KMS-11 (cell line): ENCODE data around the gene FNDC3B.
"Not testable (repeated sequence)": the region's sequence is repeated elsewhere in the genome, so short reads cannot be mapped to it uniquely, and the experiment has no call there.

Source experiments
- H2AFZ ChIP-seq: fragments of 200-600 bp; sonication (generic); 2 replicates; pipeline ENCODE4 v1.6.1; 2016; ENCODE audit warnings: antibody characterized with exemption, mixed run types, low read depth
- H3K27ac ChIP-seq: fragments of 200-600 bp; sonication (generic); 2 replicates; pipeline ENCODE4 v1.6.1; 2016; ENCODE audit warnings: mild to moderate bottlenecking, mixed run types
- H3K27me3 ChIP-seq: fragments of 200-600 bp; sonication (generic); 2 replicates; pipeline ENCODE4 v1.6.1; 2017; ENCODE audit warnings: mild to moderate bottlenecking, low read depth, mixed run types, moderate library complexity; ENCODE audit not compliant: insufficient read depth
- H3K36me3 ChIP-seq: fragments of 200-600 bp; sonication (generic); 2 replicates; pipeline ENCODE4 v1.6.1; 2017; ENCODE audit warnings: mild to moderate bottlenecking, mixed run types; ENCODE audit not compliant: insufficient read depth
- H3K4me1 ChIP-seq: fragments of 200-600 bp; sonication (generic); 2 replicates; pipeline ENCODE4 v1.6.1; 2016; ENCODE audit warnings: mild to moderate bottlenecking, low read depth, mixed run types; ENCODE audit not compliant: poor library complexity, severe bottlenecking
- H3K4me2 ChIP-seq: fragments of 200-600 bp; sonication (generic); 2 replicates; pipeline ENCODE4 v1.7.0; 2016; ENCODE audit warnings: mild to moderate bottlenecking, mixed run types
- H3K4me3 ChIP-seq: fragments of 200-600 bp; sonication (generic); IDR thresholded peaks from 2 replicates; pipeline ENCODE4 v1.6.1; 2017; ENCODE audit warnings: low read depth, low read length, mixed read lengths; ENCODE audit not compliant: insufficient read depth
- H3K79me2 ChIP-seq: fragments of 200-600 bp; sonication (generic); 2 replicates; pipeline ENCODE4 v1.6.1; 2016; ENCODE audit warnings: low read depth, mixed run types; ENCODE audit not compliant: insufficient read depth
- H3K9ac ChIP-seq: fragments of 200-600 bp; sonication (generic); 2 replicates; pipeline ENCODE4 v1.6.1; 2016; ENCODE audit warnings: mild to moderate bottlenecking, mixed run types
- H4K20me1 ChIP-seq: fragments of 200-600 bp; sonication (generic); 2 replicates; pipeline ENCODE4 v1.6.1; 2016; ENCODE audit warnings: mild to moderate bottlenecking, mixed run types; ENCODE audit not compliant: insufficient read depth
- TF ChIP-seq, protein P1 (sequence below): fragments of 200-600 bp; sonication (generic); conservative IDR thresholded peaks from 2 replicates; pipeline ENCODE4 v1.6.1; 2017; ENCODE audit warnings: low read depth, mild to moderate bottlenecking, antibody characterized with exemption, low read length, moderate library complexity, mixed read lengths

Gene FNDC3B

DNA sequence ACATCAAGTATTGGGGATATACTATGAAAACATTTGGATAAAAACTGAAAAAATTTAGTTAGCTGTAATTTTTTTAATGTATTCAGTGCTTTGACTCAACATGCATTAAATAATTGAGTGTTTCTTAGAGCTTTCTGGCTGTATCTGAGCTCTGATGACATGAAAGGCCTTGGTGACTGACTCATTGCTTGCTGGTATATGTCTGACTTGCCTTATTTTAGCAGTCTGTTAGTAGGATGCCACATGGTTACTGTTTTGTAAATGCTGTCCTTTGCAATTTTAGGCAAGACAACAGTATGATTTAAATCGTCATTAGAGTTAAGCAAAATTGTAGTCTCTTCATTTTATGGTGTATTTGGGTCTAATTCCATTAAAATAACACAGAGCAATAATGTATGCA lies 209.7 kb downstream of the FNDC3B start:
- peaks cover 38% of the 10 kb centered on the region; the same call in 1 of the 2 replicates for H3K79me2 ChIP-seq
- H4K20me1 ChIP-seq = no peaks in the 10 kb centered on the region
- H3K36me3 ChIP-seq = no peaks in the 10 kb centered on the region; the same call in 1 of the 2 replicates
- H3K4me3 ChIP-seq = no peak overlapping the region
- no peak overlapping the region for H3K27ac ChIP-seq
- no peak overlapping the region for H2AFZ ChIP-seq
- H3K4me1 ChIP-seq = peaks cover 34% of the 10 kb centered on the region
- H3K9ac ChIP-seq = no peak overlapping the region
- no peaks in the 10 kb centered on the region for H3K27me3 ChIP-seq
- no peak overlapping the region for H3K4me2 ChIP-seq
- TF ChIP-seq, protein P1, sequence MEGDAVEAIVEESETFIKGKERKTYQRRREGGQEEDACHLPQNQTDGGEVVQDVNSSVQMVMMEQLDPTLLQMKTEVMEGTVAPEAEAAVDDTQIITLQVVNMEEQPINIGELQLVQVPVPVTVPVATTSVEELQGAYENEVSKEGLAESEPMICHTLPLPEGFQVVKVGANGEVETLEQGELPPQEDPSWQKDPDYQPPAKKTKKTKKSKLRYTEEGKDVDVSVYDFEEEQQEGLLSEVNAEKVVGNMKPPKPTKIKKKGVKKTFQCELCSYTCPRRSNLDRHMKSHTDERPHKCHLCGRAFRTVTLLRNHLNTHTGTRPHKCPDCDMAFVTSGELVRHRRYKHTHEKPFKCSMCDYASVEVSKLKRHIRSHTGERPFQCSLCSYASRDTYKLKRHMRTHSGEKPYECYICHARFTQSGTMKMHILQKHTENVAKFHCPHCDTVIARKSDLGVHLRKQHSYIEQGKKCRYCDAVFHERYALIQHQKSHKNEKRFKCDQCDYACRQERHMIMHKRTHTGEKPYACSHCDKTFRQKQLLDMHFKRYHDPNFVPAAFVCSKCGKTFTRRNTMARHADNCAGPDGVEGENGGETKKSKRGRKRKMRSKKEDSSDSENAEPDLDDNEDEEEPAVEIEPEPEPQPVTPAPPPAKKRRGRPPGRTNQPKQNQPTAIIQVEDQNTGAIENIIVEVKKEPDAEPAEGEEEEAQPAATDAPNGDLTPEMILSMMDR = no peak

DNA sequence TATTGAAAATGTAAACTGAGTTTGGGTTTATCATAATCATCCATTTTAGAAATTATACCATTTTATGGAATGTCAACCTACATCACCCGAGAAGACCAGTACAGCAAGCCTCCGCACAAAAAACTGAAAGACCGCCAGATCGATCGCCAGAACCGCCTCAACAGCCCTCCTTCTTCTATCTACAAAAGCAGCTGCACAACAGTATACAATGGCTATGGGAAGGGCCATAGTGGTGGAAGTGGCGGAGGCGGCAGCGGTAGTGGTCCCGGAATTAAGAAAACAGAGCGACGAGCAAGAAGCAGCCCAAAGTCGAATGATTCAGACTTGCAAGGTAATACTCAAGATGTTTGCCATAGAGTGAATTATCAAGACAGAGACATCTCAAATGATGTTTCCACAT lies 211.8 kb downstream of the FNDC3B start:
- no peak overlapping the region for H3K4me3 ChIP-seq
- no peak overlapping the region for H3K27ac ChIP-seq
- H4K20me1 ChIP-seq = no peaks in the 10 kb centered on the region
- H3K36me3 ChIP-seq = no peaks in the 10 kb centered on the region; the same call in 1 of the 2 replicates
- H3K79me2 ChIP-seq = peaks cover 25% of the 10 kb centered on the region; the same call in 1 of the 2 replicates
- TF ChIP-seq, protein P1 = no peak
- no peaks in the 10 kb centered on the region for H3K27me3 ChIP-seq
- H2AFZ ChIP-seq = no peak overlapping the region
- H3K9ac ChIP-seq = no peak overlapping the region
- peaks cover 22% of the 10 kb centered on the region for H3K4me1 ChIP-seq
- no peak overlapping the region for H3K4me2 ChIP-seq

DNA sequence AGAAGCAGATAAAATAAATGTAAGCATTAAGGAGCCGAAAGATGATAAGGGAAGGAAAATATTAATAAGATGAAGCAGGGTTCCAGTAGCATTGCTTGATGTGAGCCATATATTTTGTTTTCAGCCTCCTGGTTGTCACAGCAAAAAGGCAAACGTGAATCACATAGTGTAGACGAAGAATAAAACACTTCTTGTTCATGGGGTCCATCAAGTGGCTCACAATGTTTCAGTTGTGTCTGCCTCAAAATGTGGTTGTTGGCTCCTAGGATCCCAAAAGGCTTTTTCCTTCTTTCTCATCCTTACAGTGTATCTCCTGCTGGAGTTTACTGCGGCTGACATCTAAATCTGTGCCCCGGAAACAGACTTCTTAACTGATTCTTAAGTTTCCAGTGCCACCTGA lies 213.8 kb downstream of the FNDC3B start:
- H3K4me2 ChIP-seq = no peak overlapping the region
- no peaks in the 10 kb centered on the region for H4K20me1 ChIP-seq
- TF ChIP-seq, protein P1 = no peak
- H3K9ac ChIP-seq = no peak overlapping the region
- H3K27ac ChIP-seq = no peak overlapping the region
- H3K4me3 ChIP-seq = no peak overlapping the region
- no peaks in the 10 kb centered on the region; the same call in 1 of the 2 replicates for H3K36me3 ChIP-seq
- peaks cover 13% of the 10 kb centered on the region; the same call in 1 of the 2 replicates for H3K79me2 ChIP-seq
- H3K4me1 ChIP-seq = peaks cover 2% of the 10 kb centered on the region
- no peaks in the 10 kb centered on the region for H3K27me3 ChIP-seq
- H2AFZ ChIP-seq = no peak overlapping the region

DNA sequence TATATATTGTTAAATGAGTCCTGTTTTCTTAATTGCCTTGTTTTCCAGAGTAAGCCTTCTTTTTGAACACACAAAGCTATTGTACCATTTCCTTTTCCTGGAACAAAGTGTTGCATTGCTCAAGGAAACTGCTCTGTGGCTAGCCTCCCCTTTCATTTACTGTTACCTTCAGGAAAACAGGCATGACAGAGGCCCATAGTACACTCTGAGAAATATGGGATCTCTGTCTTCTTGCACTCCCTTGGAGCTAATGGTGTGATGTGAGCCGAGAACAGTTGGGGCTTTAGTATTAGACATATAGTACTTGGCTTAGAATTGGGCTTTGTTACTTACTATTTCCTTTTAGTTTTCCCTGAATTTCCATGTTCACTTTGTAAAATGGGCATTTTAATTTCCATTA lies 215.2 kb downstream of the FNDC3B start:
- Histone ChIP-seq H3K79me2 (peaks cover 10% of the 10 kb centered on the region; the same call in 1 of the 2 replicates), H3K4me1 (no peaks in the 10 kb centered on the region), H3K36me3 (peaks cover 3% of the 10 kb centered on the region; the same call in 1 of the 2 replicates), H3K4me3 (no peak overlapping the region), H3K27ac (no peak overlapping the region), H2AFZ (no peak overlapping the region), H3K4me2 (no peak overlapping the region), H4K20me1 (no peaks in the 10 kb centered on the region; the same call in 1 of the 2 replicates), H3K27me3 (no peaks in the 10 kb centered on the region), H3K9ac (no peak overlapping the region)
- TF ChIP-seq, protein P1 = no peak

DNA sequence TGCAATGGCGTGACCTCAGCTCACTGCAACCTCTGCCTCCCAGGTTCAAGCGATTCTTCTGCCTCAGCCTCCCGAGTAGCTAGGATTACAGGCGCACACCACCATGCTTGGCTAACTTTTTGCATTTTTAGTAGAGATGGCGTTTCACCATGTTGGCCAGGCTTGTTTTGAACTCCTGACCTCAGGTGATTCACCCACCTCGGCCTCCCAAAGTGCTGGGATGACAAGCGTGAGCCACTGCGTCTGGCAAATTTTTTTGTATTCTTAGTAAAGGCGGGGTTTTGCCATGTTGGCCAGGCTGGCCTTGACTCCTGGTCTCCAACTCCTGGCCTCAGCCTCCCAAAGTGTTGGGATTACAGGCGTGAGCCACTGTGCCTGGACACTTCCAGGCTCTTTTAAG lies 215.9 kb downstream of the FNDC3B start:
- H3K27ac ChIP-seq, H2AFZ ChIP-seq, H3K27me3 ChIP-seq, H3K9ac ChIP-seq, H3K4me1 ChIP-seq, H4K20me1 ChIP-seq, H3K4me3 ChIP-seq, H3K4me2 ChIP-seq, H3K36me3 ChIP-seq: not testable (repeated sequence)
- peaks cover 15% of the 10 kb centered on the region; the same call in 1 of the 2 replicates for H3K79me2 ChIP-seq
